NB4 (cell line): Measurements from ENCODE around the gene COL6A3.

ENCODE experiments used
- DNase-seq: peaks from one replicate; pipeline ENCODE4 v3.0.0; 2010; ENCODE audit warnings: low read depth
- H3K4me3 ChIP-seq: one replicate; pipeline ENCODE4 v1.5.1; 2011; ENCODE audit warnings: mild to moderate bottlenecking, low read depth, low read length, moderate library complexity
- CTCF ChIP-seq: IDR thresholded peaks from one replicate; pipeline ENCODE4 v1.5.1; 2012; ENCODE audit warnings: low read depth, low read length
- MAX ChIP-seq: IDR thresholded peaks from 2 replicates; pipeline ENCODE4 v1.6.1; 2011; ENCODE audit warnings: low read depth, low read length
- MYC ChIP-seq: IDR thresholded peaks from 2 replicates; pipeline ENCODE4 v1.6.1; 2011; ENCODE audit warnings: low read depth, low read length
- POLR2A ChIP-seq: IDR thresholded peaks from 2 replicates; pipeline ENCODE4 v1.6.1; 2011; ENCODE audit warnings: mild to moderate bottlenecking; ENCODE audit not compliant: insufficient read length; ENCODE audit errors: extremely low read depth

The COL6A3 gene

GRCh38 chr2:237312021-237312755 lies 101.8 kb downstream of the COL6A3 start:
- DNase-seq, result no peak
- no peak overlapping the region for H3K4me3 ChIP-seq
- TF ChIP-seq POLR2A, result no peak
- no peak for TF ChIP-seq MYC
- no peak for TF ChIP-seq CTCF
- TF ChIP-seq MAX, result no peak

- no peak for TF ChIP-seq CTCF
- no peak for TF ChIP-seq MYC
- no peak for TF ChIP-seq MAX
- no peak for TF ChIP-seq POLR2A
- DNase-seq, result no peak
- H3K4me3 ChIP-seq, result no peak overlapping the region
These were observed 103.3 kb downstream of the COL6A3 start for GRCh38 chr2:237310515-237311114.

GRCh38 chr2:237309416-237309815 lies 104.5 kb downstream of the COL6A3 start:
- no peak for TF ChIP-seq MYC
- TF ChIP-seq POLR2A, result no peak
- no peak for TF ChIP-seq CTCF
- TF ChIP-seq MAX, result no peak
- H3K4me3 ChIP-seq, result no peak overlapping the region
- DNase-seq, result no peak

GRCh38 chr2:237309011-237309410 lies 105.0 kb downstream of the COL6A3 start:
- no peak overlapping the region for H3K4me3 ChIP-seq
- TF ChIP-seq CTCF, result no peak
- no peak for TF ChIP-seq MAX
- TF ChIP-seq POLR2A, result no peak
- no peak for TF ChIP-seq MYC
- DNase-seq, result no peak

GRCh38 chr2:237307474-237307873 lies 106.5 kb downstream of the COL6A3 start:
- no peak for DNase-seq
- H3K4me3 ChIP-seq, result no peak overlapping the region
- TF ChIP-seq MAX (no peak), POLR2A (no peak), CTCF (no peak), MYC (no peak)

GRCh38 chr2:237306787-237307170 lies 107.2 kb downstream of the COL6A3 start:
- DNase-seq, result no peak
- TF ChIP-seq MAX, result no peak
- TF ChIP-seq CTCF, result no peak
- TF ChIP-seq POLR2A, result no peak
- no peak for TF ChIP-seq MYC
- H3K4me3 ChIP-seq, result no peak overlapping the region
